ENCODE data around the gene MAP3K14. TPM values are rescaled to one million over a fixed set of nuclear protein-coding genes. Genes with fewer than 3 reads are reported as not detected.

The MAP3K14 gene
- polyA plus RNA-seq, 3 donors = 1.4 to 29.9 (median 3.8) TPM

DNA sequence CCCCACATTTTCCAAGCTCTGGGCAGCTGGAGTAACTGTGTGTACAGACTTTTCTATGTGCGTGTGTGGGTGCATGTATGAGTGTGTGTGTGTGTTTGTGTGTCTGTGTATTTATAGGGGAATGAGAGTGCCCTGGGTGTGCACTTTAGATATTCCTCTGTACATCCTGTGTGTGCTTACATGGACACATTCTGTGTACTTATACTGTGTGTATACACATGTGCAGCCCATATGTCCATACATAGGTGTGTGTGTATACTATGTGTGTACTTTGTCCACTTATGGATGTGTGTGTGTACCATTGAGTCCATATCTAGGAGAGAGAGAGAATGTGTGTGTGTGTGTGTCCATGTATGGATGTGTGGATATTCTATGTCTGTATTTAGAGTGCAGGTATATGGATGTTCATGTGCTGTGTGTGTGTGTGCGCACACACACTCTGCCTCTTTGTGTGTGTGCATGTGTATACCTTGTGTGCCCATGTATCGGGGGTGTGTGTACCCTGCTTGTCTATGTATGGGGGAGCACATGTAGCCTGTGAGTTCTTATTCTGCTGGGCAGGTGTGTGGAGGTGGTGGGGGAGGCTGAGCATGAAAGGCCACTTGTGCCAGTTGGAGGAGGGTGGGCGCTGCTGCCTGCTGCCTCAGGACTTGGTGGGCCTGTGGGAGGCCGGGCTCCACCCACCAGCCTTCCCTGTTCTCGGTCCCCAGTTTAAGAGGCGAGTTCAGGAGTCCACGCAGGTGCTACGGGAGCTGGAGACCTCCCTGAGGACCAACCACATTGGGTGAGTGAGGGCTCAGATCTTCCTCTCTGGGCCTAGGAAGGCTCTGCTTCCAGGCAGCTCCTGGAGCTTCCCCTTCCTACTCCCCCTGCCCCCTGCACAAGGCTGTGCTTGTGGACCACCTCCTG, 84.1 kb downstream of the MAP3K14 start:
- Histone ChIP-seq H3K9me3 (replicated peaks in 1 of 2; ENCODE audit: control insufficient read depth in 1 of 2, insufficient read depth in 1 of 2, low read length in 2 of 2) (no peaks in the 10 kb centered on the region), H3K36me3 (replicated peaks in 1 of 2; ENCODE audit: control insufficient read depth in 1 of 2, insufficient read depth in 2 of 2, low read length in 2 of 2) (peaks cover 58 to 64% of the 10 kb centered on the region in 2 donors), H4K20me1 (ENCODE audit: insufficient read depth, low read length) (peaks cover 85% of the 10 kb centered on the region), H3K79me2 (ENCODE audit: insufficient read depth, low read length) (peaks cover 97% of the 10 kb centered on the region), H3K4me1 (ENCODE audit: control insufficient read depth in 1 of 2, insufficient read depth in 2 of 2, low read length in 2 of 2) (peaks cover 80 to 81% of the 10 kb centered on the region in 2 donors), H3K27ac (ENCODE audit: low read depth in 1 of 2, low read length in 2 of 2) (peak overlapping the region; percentile 34 to 99), H3K4me3 (replicated peaks in 1 of 3; ENCODE audit: low read depth in 2 of 3, low read length in 3 of 3) (peak overlapping the region in 1 of 3 experiments; percentile 4), H3K4me2 (replicated peaks; ENCODE audit: extremely low read depth, low read length, poor library complexity, severe bottlenecking) (no peak overlapping the region), H2AFZ (ENCODE audit: insufficient read depth, low read depth, low read length, poor library complexity, severe bottlenecking) (no peak overlapping the region), H3K27me3 (ENCODE audit: control insufficient read depth in 2 of 2, insufficient read depth in 2 of 2, low read length in 2 of 2) (no peaks in the 10 kb centered on the region), H3K9ac (ENCODE audit: insufficient read depth, low read length, poor library complexity, severe bottlenecking) (no peak overlapping the region)
- Mint-ChIP-seq H3K27me3 (ENCODE audit: low read depth in 3 of 3) (peaks cover 0 to 4% (median 0%) of the 10 kb centered on the region in 3 donors), H3K4me3 (no peak overlapping the region), H3K4me1 (peaks cover 83% of the 10 kb centered on the region), H3K27ac (peak overlapping the region in 6 of 7 donors; percentile 49 to 100 (median 84)), H3K9me3 (peaks cover 0 to 1% (median 0%) of the 10 kb centered on the region in 7 donors), H3K36me3 (peaks cover 76 to 85% of the 10 kb centered on the region in 2 donors)
- intact Hi-C loops (cut with micrococcal nuclease) = loop anchor here in 1 of 2 donors (1.0 kb wide), 1 partner anchor 12 kb away; no protein-coding TSS in a partner anchor
- DNase-seq = no peak
- TF ChIP-seq, protein P1, sequence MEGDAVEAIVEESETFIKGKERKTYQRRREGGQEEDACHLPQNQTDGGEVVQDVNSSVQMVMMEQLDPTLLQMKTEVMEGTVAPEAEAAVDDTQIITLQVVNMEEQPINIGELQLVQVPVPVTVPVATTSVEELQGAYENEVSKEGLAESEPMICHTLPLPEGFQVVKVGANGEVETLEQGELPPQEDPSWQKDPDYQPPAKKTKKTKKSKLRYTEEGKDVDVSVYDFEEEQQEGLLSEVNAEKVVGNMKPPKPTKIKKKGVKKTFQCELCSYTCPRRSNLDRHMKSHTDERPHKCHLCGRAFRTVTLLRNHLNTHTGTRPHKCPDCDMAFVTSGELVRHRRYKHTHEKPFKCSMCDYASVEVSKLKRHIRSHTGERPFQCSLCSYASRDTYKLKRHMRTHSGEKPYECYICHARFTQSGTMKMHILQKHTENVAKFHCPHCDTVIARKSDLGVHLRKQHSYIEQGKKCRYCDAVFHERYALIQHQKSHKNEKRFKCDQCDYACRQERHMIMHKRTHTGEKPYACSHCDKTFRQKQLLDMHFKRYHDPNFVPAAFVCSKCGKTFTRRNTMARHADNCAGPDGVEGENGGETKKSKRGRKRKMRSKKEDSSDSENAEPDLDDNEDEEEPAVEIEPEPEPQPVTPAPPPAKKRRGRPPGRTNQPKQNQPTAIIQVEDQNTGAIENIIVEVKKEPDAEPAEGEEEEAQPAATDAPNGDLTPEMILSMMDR (IDR thresholded peaks at IDR 0.05) = no peak
- WGBS (ENCODE audit: insufficient coverage) = 98% methylated on average over 6 of the region's 9 CpGs

DNA sequence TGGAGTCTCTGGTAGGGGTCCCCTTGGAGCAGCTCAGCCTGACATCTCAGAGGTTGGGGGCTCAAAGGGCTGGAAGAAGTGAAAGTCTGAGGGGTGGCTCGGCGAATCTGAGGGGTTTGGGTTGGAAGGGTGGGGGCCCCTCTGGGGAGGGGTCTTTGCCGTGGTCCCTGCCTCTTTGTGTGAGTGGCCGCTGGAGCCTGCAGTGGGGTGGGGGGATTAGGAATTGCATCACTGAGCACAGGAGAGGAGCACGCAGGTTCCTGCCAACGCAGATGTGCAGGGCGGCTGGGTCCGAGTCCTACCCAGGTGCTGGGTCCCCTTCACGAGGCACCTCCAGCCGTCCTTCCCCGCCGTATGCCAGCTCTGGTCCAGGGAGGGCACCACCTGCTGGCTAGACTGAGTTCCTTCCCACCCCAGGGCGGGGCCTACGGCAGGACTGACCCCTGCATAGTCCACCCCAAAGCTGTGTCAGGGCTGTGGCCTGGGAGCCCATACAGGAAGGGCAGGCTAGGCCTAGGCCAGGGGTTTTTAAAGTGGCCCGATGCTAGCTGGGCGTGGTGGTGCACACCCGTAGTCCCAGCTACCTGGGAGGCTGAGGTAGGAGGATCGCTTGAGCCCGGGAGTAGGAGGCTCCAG, 85.2 kb downstream of the MAP3K14 start:
- intact Hi-C loops (cut with micrococcal nuclease) = loop anchor here in 1 of 2 donors (1.0 kb wide), 1 partner anchor 11 kb away; no protein-coding TSS in a partner anchor
- Histone ChIP-seq H4K20me1 (ENCODE audit: insufficient read depth, low read length) (peaks cover 74% of the 10 kb centered on the region), H3K27ac (ENCODE audit: low read depth in 1 of 2, low read length in 2 of 2) (peak overlapping the region; percentile 17 to 99), H3K36me3 (replicated peaks in 1 of 2; ENCODE audit: control insufficient read depth in 1 of 2, insufficient read depth in 2 of 2, low read length in 2 of 2) (peaks cover 47 to 52% of the 10 kb centered on the region in 2 donors), H3K9me3 (replicated peaks in 1 of 2; ENCODE audit: control insufficient read depth in 1 of 2, insufficient read depth in 1 of 2, low read length in 2 of 2) (no peaks in the 10 kb centered on the region), H3K4me3 (replicated peaks in 1 of 3; ENCODE audit: low read depth in 2 of 3, low read length in 3 of 3) (peak overlapping the region in 1 of 3 experiments; percentile 71), H3K27me3 (ENCODE audit: control insufficient read depth in 2 of 2, insufficient read depth in 2 of 2, low read length in 2 of 2) (no peaks in the 10 kb centered on the region), H3K4me2 (replicated peaks; ENCODE audit: extremely low read depth, low read length, poor library complexity, severe bottlenecking) (peak overlapping the region; percentile 98), H2AFZ (ENCODE audit: insufficient read depth, low read depth, low read length, poor library complexity, severe bottlenecking) (no peak overlapping the region), H3K4me1 (ENCODE audit: control insufficient read depth in 1 of 2, insufficient read depth in 2 of 2, low read length in 2 of 2) (peaks cover 92% of the 10 kb centered on the region in 2 donors), H3K9ac (ENCODE audit: insufficient read depth, low read length, poor library complexity, severe bottlenecking) (peak overlapping the region; percentile 91), H3K79me2 (ENCODE audit: insufficient read depth, low read length) (peaks cover 97% of the 10 kb centered on the region)
- peak overlapping the region; percentile 40 to 100 (median 98) for H3K27ac Mint-ChIP-seq
- WGBS (ENCODE audit: insufficient coverage) = 68% methylated on average over 14 of the region's 19 CpGs
- DNase-seq = peak; percentile 57 to 59 (median 57)
- TF ChIP-seq, protein P1 (IDR thresholded peaks at IDR 0.05) = peak; percentile 76
- H3K4me1 Mint-ChIP-seq = peaks cover 90% of the 10 kb centered on the region
- peaks cover 66 to 78% of the 10 kb centered on the region in 2 donors for H3K36me3 Mint-ChIP-seq
- H3K9me3 Mint-ChIP-seq = peaks cover 0 to 1% (median 0%) of the 10 kb centered on the region in 7 donors
- peaks cover 0 to 4% (median under 1%) of the 10 kb centered on the region in 3 donors for H3K27me3 Mint-ChIP-seq (ENCODE audit: low read depth in 3 of 3)
- H3K4me3 Mint-ChIP-seq = peak overlapping the region in 1 of 2 donors; percentile 39
